H1 (cell line): ENCODE results near the gene PEX14. TPM values are rescaled to one million over a fixed set of nuclear protein-coding genes. Genes with fewer than 3 reads are reported as not detected.

Source experiments
- EGR1 ChIP-seq: IDR thresholded peaks from 2 replicates; pipeline ENCODE4 v1.6.1; 2011; ENCODE audit warnings: low read depth, low read length, borderline replicate concordance
- EP300 ChIP-seq, 2 experiments: IDR thresholded peaks; 1 replicate in 1 of 2; 2 replicates in 1 of 2; pipeline ENCODE4 v1.6.1; 2011 to 2012; ENCODE audit warnings: low read depth in 2 of 2, low read length in 2 of 2, mild to moderate bottlenecking in 2 of 2, borderline replicate concordance in 1 of 2, inconsistent platforms in 1 of 2, moderate library complexity in 1 of 2
- GTF2F1 ChIP-seq: IDR thresholded peaks from 2 replicates; pipeline ENCODE4 v1.6.1; 2012; ENCODE audit warnings: low read depth, low read length, improper control_type of control experiment, borderline replicate concordance
- JUN ChIP-seq: IDR thresholded peaks from 2 replicates; pipeline ENCODE4 v1.6.1; 2011; ENCODE audit warnings: low read depth, mild to moderate bottlenecking, improper control_type of control experiment, low read length
- KDM4A ChIP-seq: IDR thresholded peaks from one replicate; pipeline ENCODE4 v1.7.1; 2012; ENCODE audit warnings: low read depth, mild to moderate bottlenecking, moderate library complexity, low read length, inconsistent platforms; ENCODE audit not compliant: severe bottlenecking
- MAFK ChIP-seq: IDR thresholded peaks from 2 replicates; pipeline ENCODE4 v1.6.1; 2012; ENCODE audit warnings: low read depth, mild to moderate bottlenecking, improper control_type of control experiment, low read length
- POLR2AphosphoS5 ChIP-seq: IDR thresholded peaks from 2 replicates; pipeline ENCODE4 v1.6.1; 2011; ENCODE audit warnings: low read depth, low read length
- RFX5 ChIP-seq: IDR thresholded peaks from 2 replicates; pipeline ENCODE4 v1.6.1; 2011; ENCODE audit warnings: low read depth, low read length, improper control_type of control experiment, borderline replicate concordance
- RXRA ChIP-seq: IDR thresholded peaks from 2 replicates; pipeline ENCODE4 v1.6.1; 2011; ENCODE audit warnings: low read depth, mild to moderate bottlenecking, low read length, moderate library complexity; ENCODE audit not compliant: insufficient read depth
- SUZ12 ChIP-seq: fragments of 200-600 bp; sonication (generic); IDR thresholded peaks from 2 replicates; pipeline ENCODE4 v1.6.1; 2012; ENCODE audit warnings: mild to moderate bottlenecking, inconsistent platforms, low read length, moderate library complexity, mixed read lengths
- TAF7 ChIP-seq: optimal IDR thresholded peaks from 2 replicates; pipeline ENCODE3; 2011; ENCODE audit warnings: low read depth, mild to moderate bottlenecking, inconsistent platforms, low read length, moderate library complexity, borderline replicate concordance
- polyA plus RNA-seq, 7 experiments: library from polyadenylated mRNA; depleted of rRNA in 3 of 7; stranded (reverse) in 5 of 7; unstranded in 2 of 7; fragments of >200 nt in 5 of 7; fragments of 200-250 nt in 2 of 7; gene quantifications; 1 replicate in 5 of 7; 2 replicates in 1 of 7; 4 replicates in 1 of 7; pipeline versions ENCODE4 v1.2.1 to v1.2.3, GENCODE V29; 2011 to 2013; ENCODE audit warnings: missing spikeins in 2 of 7, mixed read lengths in 2 of 7
- total RNA-seq: library from RNA; stranded (reverse); fragmentation: NEBNext Ultra II Directional; extraction: Animal tissue kit (Norgen Biotek cat#: 25700); gene quantifications from 2 replicates; pipeline ENCODE4 v1.2.1, GENCODE V29; 2021
- TF ChIP-seq, protein P1 (sequence below), 3 experiments: IDR thresholded peaks; 1 replicate in 2 of 3; 2 replicates in 1 of 3; pipeline versions ENCODE4 v1.5.1 to v1.6.1; 2011; ENCODE audit warnings: low read length in 3 of 3, mild to moderate bottlenecking in 3 of 3, inconsistent platforms in 2 of 3, low read depth in 1 of 3, moderate library complexity in 1 of 3; ENCODE audit not compliant: insufficient read depth in 1 of 3; ENCODE audit errors: control extremely low read depth in 1 of 3

Gene PEX14
- total and polyA plus RNA-seq, 2 of the 8 experiments (the other 6 are each of a cell fraction or from before 2014, with no cell fraction given), result 13.0 to 19.8 TPM

DNA sequence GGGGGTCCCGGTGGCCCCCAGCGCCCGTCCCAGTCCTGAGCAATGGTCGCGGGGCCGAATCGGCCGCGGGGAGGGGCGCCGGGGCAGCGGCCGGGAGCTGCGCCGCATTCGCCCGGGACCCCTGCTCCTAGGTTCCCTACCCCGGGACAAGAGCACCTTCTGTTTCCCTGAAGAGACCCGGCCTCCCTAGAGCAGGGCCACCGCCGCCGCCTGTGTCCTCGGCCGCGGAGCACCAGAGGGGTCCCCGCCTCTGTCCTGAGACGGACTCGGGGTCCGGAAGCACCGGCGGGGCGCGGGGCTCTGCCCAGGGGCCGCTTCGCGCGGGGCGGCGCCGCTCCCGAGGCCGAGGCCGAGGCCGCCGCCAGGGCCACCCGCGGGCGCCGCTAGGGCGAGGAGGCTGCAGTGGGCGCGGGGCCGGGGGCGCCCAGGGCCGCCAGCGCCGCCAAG, 163.8 kb downstream of the PEX14 start (continued):
- TF ChIP-seq POLR2AphosphoS5 (no peak), GTF2F1 (no peak), RXRA (no peak), SUZ12 (peak; percentile 10; the same call in 1 of the 2 replicates), TAF7 (no peak), EGR1 (no peak), KDM4A (peak; percentile 76), EP300 (IDR thresholded peaks at IDR 0.05; ENCODE audit: borderline replicate concordance in 1 of 2, low read depth in 2 of 2, low read length in 2 of 2) (no peak), MAFK (no peak), RFX5 (no peak), JUN (no peak)
- TF ChIP-seq, protein P1, sequence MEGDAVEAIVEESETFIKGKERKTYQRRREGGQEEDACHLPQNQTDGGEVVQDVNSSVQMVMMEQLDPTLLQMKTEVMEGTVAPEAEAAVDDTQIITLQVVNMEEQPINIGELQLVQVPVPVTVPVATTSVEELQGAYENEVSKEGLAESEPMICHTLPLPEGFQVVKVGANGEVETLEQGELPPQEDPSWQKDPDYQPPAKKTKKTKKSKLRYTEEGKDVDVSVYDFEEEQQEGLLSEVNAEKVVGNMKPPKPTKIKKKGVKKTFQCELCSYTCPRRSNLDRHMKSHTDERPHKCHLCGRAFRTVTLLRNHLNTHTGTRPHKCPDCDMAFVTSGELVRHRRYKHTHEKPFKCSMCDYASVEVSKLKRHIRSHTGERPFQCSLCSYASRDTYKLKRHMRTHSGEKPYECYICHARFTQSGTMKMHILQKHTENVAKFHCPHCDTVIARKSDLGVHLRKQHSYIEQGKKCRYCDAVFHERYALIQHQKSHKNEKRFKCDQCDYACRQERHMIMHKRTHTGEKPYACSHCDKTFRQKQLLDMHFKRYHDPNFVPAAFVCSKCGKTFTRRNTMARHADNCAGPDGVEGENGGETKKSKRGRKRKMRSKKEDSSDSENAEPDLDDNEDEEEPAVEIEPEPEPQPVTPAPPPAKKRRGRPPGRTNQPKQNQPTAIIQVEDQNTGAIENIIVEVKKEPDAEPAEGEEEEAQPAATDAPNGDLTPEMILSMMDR (IDR thresholded peaks at IDR 0.05; ENCODE audit: control extremely low read depth in 1 of 3, insufficient read depth in 1 of 3, low read depth in 1 of 3, low read length in 3 of 3), result no peak
